ENCODE results near the gene SF3B6. TPM values are rescaled to one million over a fixed set of nuclear protein-coding genes. Genes with fewer than 3 reads are reported as not detected.

Gene SF3B6
- total RNA-seq, 1 donor from 2014 or later: 58.2 TPM

DNA sequence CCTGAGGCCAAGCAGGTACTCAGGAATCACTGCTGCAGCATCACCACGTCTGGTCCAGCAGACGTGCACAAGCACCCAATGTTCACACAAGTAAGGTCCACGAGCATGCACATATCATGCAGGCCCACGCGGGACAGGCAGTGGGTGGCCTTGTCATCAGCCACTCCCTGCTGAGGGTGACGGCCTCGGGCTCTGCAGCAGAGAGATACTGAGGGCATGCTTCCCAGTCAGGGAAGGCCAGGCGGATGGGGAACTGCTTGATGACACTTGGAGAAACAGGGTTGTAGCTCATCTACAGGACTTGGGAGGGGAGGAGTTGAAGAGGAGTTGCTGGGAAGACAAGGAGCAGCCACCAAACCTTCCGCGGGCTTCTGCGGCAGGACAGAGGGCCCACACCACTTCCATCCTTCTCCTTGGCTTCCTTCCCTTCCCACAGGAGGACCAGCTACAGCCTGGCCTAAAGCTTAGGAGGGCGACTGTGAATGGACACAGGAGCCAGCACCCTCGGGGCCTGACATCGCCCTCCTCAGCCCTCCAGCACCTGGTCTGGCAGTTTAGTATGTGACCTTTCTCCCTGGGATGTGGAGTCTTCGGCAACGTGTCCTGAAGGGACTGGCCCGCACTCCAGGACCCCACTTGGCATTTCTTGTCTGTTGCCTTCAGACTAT, 51.0 kb downstream of the SF3B6 start:
- DNase-seq: no peak

DNA sequence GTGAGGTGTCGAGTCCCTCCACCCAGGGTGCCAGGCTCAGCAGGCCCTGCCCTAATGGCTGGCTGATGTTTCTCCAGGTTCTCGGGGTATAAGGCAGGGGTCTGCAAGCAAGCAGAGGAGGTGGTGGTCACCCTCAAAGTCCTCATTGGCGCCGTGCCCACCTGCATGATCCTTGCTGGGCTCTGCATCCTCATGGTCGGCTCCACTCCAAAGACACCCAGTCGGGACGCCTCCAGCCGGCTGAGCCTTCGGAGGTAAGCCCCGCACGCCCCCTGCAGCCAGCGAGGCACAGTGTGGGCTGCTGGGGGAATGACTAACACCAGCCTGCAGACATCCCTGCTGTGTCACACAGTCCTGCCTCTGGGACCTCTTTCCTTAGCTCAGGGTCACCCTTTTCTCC, 52.1 kb downstream of the SF3B6 start:
- ATAC-seq (peak; percentile 34), DNase-seq (no peak)
- intact Hi-C loops (cut with micrococcal nuclease): no loop called here

More for the DNA sequence above, 51.0 kb downstream of the SF3B6 start:
- intact Hi-C loops (cut with micrococcal nuclease): no loop called here
- no peak for ATAC-seq

- no peak for ATAC-seq
- DNase-seq: no peak
- intact Hi-C loops (cut with micrococcal nuclease): no loop called here
Observed at GRCh38 chr2:24022975-24023575, 53.1 kb downstream of the SF3B6 start.

DNA sequence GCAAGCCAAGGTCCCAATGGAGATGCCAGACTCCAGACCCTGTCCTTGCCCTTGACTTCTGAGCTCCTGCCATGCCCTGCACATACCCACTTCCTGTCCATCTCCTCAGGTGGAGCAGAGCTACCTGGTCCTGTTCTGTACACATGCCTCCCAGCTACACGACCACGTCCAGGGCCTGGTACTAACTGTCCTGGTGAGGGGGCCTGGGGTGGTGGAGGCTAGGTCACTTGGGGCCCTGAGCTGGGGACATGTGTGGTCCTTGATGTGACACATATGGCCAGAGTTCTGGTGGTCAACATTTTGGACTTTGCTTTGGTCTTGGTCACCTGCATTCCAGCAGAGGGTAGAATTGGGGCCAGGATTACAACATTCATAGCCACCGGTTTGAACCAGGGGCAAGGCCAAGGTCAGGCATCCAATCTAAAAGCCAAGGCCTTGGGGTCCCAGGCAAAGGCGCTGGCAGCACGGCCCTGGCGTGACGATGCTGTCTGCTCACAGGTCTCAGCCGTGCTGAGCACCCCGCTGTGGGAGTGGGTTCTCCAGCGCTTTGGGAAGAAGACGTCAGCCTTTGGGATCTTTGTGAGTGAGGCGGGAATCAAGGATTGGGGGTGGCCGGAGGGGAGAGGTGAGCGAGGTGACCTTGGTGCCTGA, 53.7 kb downstream of the SF3B6 start:
- intact Hi-C loops (cut with micrococcal nuclease): no loop called here
- DNase-seq: no peak
- ATAC-seq: no peak

DNA sequence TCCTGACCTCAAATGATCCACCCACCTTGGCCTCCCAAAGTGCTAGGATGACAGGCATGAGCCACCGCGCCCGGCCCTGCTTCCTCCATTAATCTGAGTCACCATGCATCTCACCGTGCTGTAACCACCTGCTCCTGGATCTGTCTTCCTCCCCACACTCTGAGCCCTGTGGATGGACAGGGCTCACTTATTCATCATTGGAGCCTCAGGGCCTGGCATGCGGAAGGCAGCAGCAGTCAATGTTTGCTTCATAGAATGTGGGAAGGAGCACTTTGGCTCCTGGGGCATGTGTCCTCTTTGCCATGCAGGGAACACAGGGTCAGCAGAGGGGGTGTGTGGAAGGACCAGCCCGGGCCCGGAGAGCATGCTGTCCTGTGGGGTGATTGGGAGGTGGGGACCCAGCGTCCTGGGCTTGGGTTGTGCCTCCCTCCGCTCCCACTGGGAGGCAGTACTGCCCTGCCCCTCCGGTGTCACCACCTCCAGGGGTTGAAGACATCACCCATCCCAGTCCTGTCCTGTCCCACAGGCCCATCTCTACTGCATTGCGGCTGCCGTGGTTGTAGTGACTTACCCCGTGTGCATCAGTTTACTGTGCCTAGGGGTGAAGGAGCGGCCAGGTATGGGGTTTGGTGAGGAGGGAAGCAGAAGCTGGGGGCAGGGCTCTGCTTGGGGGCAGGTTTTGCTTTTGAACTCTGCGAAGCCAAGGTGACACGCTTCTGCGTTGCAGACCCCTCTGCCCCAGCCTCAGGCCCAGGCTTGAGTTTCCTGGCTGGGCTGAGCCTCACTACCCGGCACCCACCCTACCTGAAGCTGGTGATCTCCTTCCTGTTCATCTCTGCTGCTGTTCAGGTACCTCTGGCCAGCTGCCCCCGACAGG, 54.8 kb downstream of the SF3B6 start:
- DNase-seq: no peak
- peak; percentile 34 for ATAC-seq
- intact Hi-C loops (cut with micrococcal nuclease): no loop called here

- DNase-seq (no peak), ATAC-seq (no peak)
- intact Hi-C loops (cut with micrococcal nuclease): no loop called here
Observed at GRCh38 chr2:24020244-24020643, 55.9 kb downstream of the SF3B6 start.

- intact Hi-C loops (cut with micrococcal nuclease): no loop called here
- ATAC-seq (no peak), DNase-seq (no peak)
Observed at GRCh38 chr2:24019729-24020128, 56.4 kb downstream of the SF3B6 start.

GRCh38 chr2:24018241-24018640, 57.9 kb downstream of the SF3B6 start:
- ATAC-seq: no peak
- intact Hi-C loops (cut with micrococcal nuclease): no loop called here
- no peak for DNase-seq

GRCh38 chr2:24017711-24018110, 58.4 kb downstream of the SF3B6 start:
- ATAC-seq (no peak), DNase-seq (no peak)
- intact Hi-C loops (cut with micrococcal nuclease): no loop called here

Other genes starting within 250 kb of the SF3B6 start
- gene ATAD2B, start 149.2 kb downstream of the SF3B6 start, total RNA-seq: 6.9 TPM
- gene UBXN2A, start 135.9 kb downstream of the SF3B6 start, total RNA-seq: 20.5 TPM
- gene MFSD2B, start 66.2 kb downstream of the SF3B6 start, total RNA-seq: not detected
- gene WDCP, start 28.9 kb downstream of the SF3B6 start, total RNA-seq: 8.0 TPM
- gene FKBP1B, start 26.6 kb downstream of the SF3B6 start, total RNA-seq: 3.2 TPM
- 13.3 TPM for gene TP53I3, start 8.5 kb upstream of the SF3B6 start, total RNA-seq
- 0.62 TPM for gene PFN4, start 47.0 kb upstream of the SF3B6 start, total RNA-seq
- gene FAM228B, start 47.1 kb upstream of the SF3B6 start, total RNA-seq: 27.3 TPM
- gene FAM228A, start 98.7 kb upstream of the SF3B6 start, total RNA-seq: 0.15 TPM

Measured in left ventricle myocardium superior (tissue), 1 donor.